ENCODE results near the gene CDC42EP3.

Gene CDC42EP3

DNA sequence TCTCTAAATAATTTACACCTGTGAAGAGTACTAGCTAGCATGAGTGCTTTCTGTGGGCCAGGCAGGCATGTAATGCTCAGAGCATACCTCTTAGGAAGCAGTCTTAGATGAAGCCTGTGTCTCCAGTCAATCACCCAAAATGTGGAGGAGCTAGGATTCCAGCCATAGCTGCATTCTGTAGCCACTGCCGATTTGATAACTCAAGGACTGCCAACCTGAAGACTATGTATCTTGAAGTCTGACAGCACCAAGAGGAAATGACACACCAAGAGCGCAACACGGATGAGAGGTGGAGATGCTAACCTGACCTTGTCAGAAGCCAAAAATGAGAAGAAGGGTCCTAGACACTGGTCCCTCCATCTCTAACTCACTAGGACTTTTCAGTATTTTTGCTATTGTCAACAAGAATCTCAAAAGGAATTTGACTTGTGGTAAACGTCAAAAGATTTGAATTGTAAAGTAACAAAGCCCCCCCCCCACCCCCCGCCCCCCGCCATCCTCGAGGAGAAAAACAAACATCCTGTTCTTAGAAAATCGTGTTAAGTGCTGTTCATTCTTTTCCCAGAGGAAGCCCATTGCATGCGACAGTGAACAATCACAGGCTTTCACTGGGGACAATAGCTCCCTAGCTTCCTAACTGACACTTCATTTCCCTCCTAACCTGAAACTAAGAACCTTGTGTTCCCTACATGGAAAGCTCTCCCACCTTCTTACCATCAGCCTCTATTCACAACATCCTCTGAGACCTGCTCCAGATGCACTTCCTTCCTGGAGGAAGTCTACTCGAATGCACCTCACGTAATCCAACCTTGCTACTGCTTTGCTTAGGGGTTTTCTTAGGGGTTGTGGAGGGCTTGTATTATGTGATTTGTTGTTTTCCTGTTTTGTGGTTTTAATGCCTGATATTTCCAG, 14.7 kb downstream of the CDC42EP3 start:
- DNase-seq: no peak
- no peak for TF ChIP-seq POLR2A (IDR thresholded peaks at IDR 0.05; ENCODE audit: low read length)
- TF ChIP-seq GATA1 (IDR thresholded peaks at IDR 0.05; ENCODE audit: low read depth, low read length): no peak

DNA sequence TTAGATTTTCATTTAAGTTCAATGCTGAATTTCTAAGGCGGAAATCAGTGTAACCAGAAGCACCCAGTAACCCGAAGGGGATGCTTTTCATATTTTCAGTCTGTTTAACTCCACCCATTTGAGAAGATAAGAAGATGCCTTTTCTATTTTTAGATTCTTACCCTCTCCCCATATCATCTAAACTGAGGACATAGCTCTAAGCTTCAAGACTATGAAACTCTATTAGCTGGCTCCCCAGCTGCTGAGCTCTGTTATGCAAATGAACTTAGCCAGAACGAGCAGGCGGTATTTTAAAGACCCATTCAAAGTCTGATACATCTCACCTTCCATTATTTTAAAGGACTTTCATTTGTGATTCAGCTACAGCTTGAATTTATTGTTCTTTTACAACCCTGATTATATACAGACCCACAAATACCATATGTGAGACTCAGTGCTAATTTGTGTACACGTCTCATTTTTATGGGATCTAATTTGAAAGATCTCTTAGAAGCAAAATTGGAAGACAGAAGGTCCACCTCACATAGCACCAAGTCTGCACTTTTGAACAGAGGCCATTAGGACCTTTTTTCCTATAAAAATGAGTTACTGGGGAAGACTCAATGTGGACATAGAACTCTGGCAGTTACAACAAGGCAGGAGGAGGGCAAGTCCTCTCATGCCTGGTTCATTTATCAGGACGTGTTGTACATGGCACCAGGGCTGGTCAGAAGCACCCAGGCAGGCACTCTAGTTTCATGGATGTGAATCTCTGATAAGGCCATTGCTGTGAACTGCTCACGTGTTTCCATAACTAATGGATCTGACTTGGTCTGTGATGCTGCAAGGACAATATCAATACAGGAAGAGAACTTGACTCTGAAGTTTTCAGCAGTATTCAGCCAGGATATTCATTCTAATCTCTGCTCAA, 16.3 kb downstream of the CDC42EP3 start:
- TF ChIP-seq POLR2A (IDR thresholded peaks at IDR 0.05; ENCODE audit: low read length) (no peak), GATA1 (IDR thresholded peaks at IDR 0.05; ENCODE audit: low read depth, low read length) (no peak)
- DNase-seq: peak; percentile 16 to 34

DNA sequence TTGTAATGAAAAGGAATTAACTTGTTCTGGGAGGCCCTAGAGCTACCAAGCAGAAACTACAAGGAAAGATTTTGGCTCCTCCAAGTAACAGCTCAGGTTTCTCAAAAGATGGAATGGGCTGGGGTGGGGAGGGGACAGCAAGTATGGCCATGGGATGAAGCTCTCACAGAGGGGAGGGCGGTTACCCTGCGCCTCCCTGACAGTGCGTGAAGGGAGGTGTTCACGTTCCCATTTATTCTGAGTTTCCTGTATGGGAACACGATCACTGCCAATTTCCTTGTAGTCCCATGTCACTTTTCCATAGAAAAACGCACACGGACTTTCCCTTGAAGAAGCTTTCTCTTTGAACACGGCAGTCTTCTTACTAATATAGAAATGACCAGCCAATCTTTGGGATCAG, 17.0 kb downstream of the CDC42EP3 start:
- TF ChIP-seq GATA1 (IDR thresholded peaks at IDR 0.05; ENCODE audit: low read depth, low read length): no peak
- TF ChIP-seq POLR2A (IDR thresholded peaks at IDR 0.05; ENCODE audit: low read length): no peak
- no peak for DNase-seq

DNA sequence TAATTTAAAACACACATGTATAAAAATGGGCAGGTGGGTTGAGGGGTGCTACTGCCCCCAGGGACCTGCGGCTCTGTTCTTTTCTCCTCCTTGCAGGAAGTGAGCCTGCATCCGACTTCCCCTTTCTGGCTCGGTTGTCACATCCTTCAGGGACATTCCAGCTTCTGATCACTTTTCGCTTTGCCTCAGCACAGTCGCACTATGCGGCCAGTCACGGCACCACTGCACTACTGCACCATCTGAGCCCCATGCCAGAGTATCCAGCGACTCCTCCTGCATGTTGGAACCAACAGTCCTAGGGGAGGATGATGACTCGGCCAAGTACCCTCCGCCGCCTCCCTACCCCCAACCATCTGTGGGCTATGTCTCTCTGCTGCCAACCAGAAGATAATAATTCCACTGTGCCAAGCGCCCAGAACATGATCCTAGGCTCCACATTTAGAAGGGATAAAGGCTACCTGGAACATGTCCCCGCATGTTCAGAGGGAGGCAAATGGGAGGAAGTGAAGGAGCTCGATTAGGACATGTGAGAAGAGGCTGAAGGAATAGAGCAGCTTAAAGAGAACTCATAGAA, 17.6 kb downstream of the CDC42EP3 start:
- no peak for TF ChIP-seq GATA1 (IDR thresholded peaks at IDR 0.05; ENCODE audit: low read depth, low read length)
- TF ChIP-seq POLR2A (IDR thresholded peaks at IDR 0.05; ENCODE audit: low read length): no peak
- DNase-seq: no peak

DNA sequence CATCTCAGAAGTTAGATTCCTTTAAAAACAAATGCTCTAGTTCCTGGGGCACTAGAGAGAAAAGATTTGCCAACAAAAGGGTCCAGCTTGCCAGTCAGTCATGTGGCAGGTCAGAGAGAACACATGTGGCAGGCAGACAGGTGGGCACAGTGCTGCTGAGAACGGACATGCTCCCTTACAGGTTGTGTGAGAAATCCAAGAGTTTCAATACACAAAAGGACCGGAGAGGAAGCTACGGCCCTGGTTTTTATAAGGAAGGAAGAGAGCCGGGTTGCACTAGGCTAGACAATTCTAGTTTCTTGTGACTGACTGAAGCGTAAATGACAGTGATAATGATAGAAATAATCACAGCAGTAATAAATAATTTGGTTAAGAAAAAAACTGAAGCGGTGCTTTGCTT, 18.3 kb downstream of the CDC42EP3 start:
- TF ChIP-seq GATA1 (IDR thresholded peaks at IDR 0.05; ENCODE audit: low read depth, low read length): no peak
- no peak for TF ChIP-seq POLR2A (IDR thresholded peaks at IDR 0.05; ENCODE audit: low read length)
- DNase-seq: no peak

DNA sequence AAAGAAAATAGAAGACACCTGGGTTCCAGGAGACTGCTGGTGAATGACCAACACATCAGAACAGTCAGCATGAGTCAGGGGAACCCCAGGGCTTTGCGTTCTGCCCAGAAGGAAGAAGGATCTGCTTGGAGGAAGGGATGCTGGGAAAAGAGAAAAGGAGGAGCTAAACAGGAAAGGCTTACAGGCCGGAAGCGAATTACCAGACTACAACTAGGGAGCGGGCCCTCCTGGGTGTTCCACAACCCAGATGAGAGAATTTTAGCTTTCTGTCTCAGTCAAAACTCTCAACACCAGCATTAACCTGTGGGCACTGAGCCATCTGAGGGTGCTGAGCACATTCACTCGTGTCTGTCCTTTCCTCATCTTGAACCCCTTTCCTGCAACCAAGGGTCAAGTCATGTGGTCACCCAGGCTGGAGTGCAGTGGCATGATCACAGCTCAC, 19.2 kb downstream of the CDC42EP3 start:
- no peak for DNase-seq
- TF ChIP-seq POLR2A (IDR thresholded peaks at IDR 0.05; ENCODE audit: low read length) (no peak), GATA1 (IDR thresholded peaks at IDR 0.05; ENCODE audit: low read depth, low read length) (no peak)

DNA sequence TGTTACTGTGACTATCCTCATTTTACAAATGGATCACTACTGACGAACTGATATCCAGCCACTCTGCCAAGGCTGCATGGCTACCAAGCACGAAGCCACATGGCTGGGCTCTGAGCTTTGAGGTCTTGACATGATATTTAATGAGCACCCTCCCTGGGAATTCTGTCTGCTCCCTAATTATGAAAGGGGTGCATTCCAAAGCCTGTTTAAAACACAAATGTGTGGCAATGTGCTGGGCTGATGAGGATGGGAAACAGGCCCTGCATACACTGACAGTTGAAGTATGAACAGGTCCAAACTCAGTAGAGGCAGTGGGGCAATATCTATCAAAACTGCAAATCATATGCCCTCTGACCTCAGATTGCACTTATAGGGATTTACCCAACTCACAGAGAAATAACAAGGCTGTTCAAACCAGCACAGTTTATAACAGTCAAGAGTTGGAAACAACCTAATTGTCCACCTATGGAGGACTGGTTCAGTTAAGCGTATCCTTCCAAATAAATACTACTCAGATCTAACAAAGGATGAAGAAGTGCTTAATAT, 20.8 kb downstream of the CDC42EP3 start:
- DNase-seq: no peak
- TF ChIP-seq POLR2A (IDR thresholded peaks at IDR 0.05; ENCODE audit: low read length): no peak
- TF ChIP-seq GATA1 (IDR thresholded peaks at IDR 0.05; ENCODE audit: low read depth, low read length): no peak

DNA sequence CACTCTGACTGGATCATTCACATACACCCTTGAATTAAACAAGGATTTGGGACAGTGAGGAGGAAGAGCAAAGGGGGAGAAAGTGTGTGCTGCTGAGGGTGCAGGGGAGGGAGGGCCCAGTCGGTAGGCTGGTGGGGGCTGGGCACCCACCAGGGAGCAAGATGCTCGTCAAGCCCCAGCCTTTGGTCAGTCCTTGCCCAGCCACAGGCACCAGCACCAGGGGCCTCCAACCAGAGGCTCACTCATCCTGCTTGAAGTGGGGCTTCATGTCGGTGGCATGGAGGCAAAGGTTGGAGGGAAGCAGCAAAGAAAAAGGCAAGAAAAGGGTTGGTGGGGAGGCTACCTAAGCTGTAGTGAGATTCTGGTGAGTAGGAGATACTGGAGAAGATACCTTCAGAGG, 21.9 kb downstream of the CDC42EP3 start:
- TF ChIP-seq POLR2A (IDR thresholded peaks at IDR 0.05; ENCODE audit: low read length) (no peak), GATA1 (IDR thresholded peaks at IDR 0.05; ENCODE audit: low read depth, low read length) (no peak)
- DNase-seq: no peak

DNA sequence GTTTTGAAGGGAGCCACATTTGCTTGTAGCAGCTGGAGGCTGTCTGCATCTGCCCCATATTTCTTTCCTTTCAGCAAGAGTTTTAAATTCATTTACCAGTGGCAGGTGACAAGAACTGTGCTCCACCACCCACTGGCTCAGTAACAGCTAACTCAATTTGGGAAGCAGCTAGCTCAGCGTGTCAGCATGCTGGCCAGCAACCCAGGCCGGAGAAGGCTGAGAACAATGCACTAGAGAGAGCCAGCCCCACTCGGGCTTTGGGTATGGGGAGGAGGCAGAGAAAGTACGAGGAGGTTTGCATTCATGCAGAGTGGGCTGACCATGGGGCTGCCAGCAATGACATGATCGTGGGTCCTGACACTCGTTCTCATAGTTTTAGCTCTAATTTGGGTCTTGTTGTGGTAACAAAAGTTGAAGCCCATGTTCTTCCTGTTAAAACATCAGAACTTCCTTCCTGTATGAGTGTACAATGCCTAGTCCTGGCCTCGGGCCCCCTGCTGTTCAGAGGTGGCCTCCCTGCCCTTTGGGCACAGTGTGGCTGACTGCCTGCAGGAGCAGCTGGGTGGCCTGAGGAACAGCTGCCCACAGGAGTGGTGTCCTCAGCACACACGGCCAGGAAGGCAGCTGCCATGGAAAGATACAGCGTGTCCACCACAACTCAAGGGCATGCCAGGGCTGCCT, 23.0 kb downstream of the CDC42EP3 start:
- no peak for DNase-seq
- TF ChIP-seq GATA1 (IDR thresholded peaks at IDR 0.05; ENCODE audit: low read depth, low read length): no peak
- no peak for TF ChIP-seq POLR2A (IDR thresholded peaks at IDR 0.05; ENCODE audit: low read length)

DNA sequence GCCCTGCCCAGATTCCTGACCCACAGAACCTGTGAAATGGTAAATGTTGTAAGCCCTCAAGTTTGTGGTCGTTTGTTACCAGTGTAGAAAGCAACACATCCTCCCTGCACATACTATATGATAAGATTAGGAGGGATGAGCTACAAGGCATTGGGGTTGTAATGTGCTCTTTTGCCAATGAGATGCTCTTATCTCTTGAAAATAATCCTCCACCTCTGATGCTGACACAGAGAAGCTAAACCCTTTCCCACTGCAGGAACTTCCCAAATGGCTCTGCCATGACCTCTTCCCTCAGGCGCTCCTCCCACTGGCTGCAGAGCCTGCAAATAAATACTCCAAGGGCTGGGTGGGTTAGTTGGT, 23.5 kb downstream of the CDC42EP3 start:
- no peak for DNase-seq
- no peak for TF ChIP-seq GATA1 (IDR thresholded peaks at IDR 0.05; ENCODE audit: low read depth, low read length)
- TF ChIP-seq POLR2A (IDR thresholded peaks at IDR 0.05; ENCODE audit: low read length): no peak

DNA sequence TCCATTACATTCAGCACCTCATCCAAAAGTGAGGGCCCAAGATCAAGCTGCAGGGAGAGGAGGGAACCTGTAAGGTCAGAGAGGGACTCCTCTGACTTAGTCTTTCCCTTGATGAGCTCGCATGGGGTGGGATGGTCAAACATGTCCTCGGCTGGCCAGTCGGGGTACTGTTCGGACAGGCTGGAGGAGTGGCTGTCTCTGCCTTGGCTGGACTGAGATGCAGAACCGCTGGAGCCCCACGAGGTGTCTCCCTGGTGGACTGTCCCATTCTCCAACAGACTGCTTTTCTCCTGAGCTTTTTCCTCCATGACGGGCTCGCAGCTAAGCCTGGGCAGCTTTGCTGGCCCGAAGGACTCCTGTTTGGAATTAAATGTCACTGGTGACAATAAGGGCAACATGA, 25.6 kb downstream of the CDC42EP3 start:
- no peak for DNase-seq
- TF ChIP-seq GATA1 (IDR thresholded peaks at IDR 0.05; ENCODE audit: low read depth, low read length) (no peak), POLR2A (IDR thresholded peaks at IDR 0.05; ENCODE audit: low read length) (no peak)

DNA sequence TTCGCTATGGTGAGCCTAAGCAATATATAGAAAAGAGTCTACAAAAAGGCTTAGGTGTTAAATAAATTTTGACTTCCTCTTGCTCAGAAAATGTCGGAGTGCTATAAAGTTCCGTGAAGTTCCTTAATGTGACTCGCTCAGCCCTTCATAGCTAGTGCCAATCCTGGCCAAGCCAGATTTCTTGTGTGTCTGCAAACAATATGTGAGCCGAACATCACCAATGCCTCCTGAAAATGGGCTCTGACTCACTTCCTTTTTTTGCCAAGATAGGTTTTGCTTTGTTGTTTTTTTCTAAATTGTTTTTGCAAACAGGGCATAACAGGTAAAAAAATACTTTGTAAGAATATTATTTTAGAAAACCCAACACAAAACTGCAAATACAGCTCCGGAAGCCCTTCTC, 26.1 kb downstream of the CDC42EP3 start:
- no peak for TF ChIP-seq GATA1 (IDR thresholded peaks at IDR 0.05; ENCODE audit: low read depth, low read length)
- TF ChIP-seq POLR2A (IDR thresholded peaks at IDR 0.05; ENCODE audit: low read length): no peak
- DNase-seq: no peak

DNA sequence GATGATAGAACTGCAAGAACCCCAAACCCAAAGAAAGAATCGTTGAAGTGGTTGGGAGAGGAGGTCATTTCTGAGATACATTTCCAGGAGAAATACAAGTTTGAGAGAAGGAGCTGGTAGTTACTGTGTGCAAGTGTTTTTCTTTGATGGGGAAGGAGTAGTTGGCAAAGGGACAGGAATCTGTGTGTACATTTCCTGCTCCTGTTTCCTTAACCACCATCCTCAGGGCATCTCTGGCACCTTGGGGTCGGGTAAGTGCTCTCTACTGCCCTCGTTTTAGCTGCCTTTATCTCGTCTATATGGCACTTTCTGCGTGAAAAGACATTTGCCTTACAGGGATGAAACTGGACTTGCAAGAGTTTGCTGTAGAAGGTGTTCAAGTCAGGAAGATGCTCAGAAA, 27.3 kb downstream of the CDC42EP3 start:
- DNase-seq: no peak
- no peak for TF ChIP-seq POLR2A (IDR thresholded peaks at IDR 0.05; ENCODE audit: low read length)
- no peak for TF ChIP-seq GATA1 (IDR thresholded peaks at IDR 0.05; ENCODE audit: low read depth, low read length)

Measured in erythroblast (primary cell).